ENCODE measurements around the gene VEPH1.

Gene VEPH1

DNA sequence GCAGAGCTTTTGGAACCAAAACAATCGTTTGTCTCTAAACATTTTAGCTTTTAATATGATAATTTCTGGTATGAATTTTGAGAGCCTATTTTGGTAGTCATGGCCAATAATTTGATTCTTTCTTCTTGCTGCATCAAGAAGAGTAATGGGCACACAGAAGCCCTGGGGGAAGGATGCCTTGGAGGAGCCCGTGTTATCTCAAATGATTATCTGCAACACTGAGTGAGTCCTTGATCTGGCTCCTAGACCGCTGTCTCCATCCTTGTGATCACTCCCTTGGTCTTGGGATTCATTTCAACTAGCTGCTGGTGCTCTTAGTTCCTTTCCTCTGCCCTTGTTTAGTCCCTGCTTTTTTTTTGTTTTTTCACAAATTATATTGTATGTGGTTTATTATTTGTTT is 265.3 kb downstream of the VEPH1 start:
- peaks cover 7% of the 10 kb centered on the region for H3K4me1 Mint-ChIP-seq
- no peaks in the 10 kb centered on the region for H3K27me3 Mint-ChIP-seq
- DNase-seq (ENCODE audit: low spot score in 2 of 2) (no peak), ATAC-seq (replicated peaks; ENCODE audit: extremely low read depth, poor library complexity, severe bottlenecking) (no peak)
- H3K9me3 Mint-ChIP-seq: no peaks in the 10 kb centered on the region
- H3K36me3 Mint-ChIP-seq (ENCODE audit: insufficient read depth): no peaks in the 10 kb centered on the region
- no peak overlapping the region for H3K4me3 Mint-ChIP-seq
- H3K27ac Mint-ChIP-seq (ENCODE audit: low read depth): no peak overlapping the region

DNA sequence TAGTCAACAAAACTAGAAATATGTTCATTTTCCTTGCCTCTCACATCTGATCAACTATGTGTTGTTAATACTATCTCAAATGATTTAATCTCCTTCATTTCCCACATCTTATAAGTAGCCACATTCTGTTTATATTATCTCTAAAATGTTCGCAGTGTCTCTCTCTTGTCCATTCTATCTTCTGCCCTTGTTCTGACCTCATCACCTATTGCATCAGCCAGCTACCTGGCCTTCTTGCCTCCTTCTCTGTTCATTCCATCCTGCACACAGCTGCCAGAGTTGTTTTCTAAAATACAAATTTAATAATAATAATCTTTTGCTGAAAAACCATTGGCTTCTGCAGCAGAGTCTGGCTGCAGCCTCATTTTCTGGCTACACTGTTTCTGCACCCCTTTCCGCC is 267.9 kb downstream of the VEPH1 start:
- Mint-ChIP-seq H3K9me3 (no peaks in the 10 kb centered on the region), H3K4me3 (no peak overlapping the region), H3K4me1 (peaks cover 7% of the 10 kb centered on the region), H3K27me3 (no peaks in the 10 kb centered on the region), H3K27ac (ENCODE audit: low read depth) (no peak overlapping the region), H3K36me3 (ENCODE audit: insufficient read depth) (no peaks in the 10 kb centered on the region)
- no peak for ATAC-seq (replicated peaks; ENCODE audit: extremely low read depth, poor library complexity, severe bottlenecking)
- DNase-seq (ENCODE audit: low spot score in 2 of 2): no peak

DNA sequence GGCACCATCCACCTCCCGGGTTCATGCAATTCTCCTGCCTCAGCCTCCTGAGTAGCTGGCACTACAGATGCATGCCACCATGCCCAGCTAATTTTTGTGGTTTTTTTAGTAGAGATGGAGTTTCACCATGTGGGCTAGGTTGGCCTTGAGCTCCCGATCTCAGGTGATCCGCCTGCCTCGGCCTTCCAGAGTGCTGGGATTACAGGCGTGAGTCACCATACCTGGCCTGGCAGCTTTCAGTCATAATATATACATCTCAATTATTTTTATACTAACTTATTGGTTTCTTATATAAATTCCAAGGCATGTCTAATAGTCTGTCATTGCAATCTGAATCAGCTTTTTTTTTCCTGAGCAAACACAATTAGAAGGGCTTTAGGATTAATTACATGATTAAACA is 269.3 kb downstream of the VEPH1 start:
- H3K36me3 Mint-ChIP-seq (ENCODE audit: insufficient read depth): no peaks in the 10 kb centered on the region
- peaks cover 1% of the 10 kb centered on the region for H3K4me1 Mint-ChIP-seq
- H3K4me3 Mint-ChIP-seq: no peak overlapping the region
- no peak for DNase-seq (ENCODE audit: low spot score in 2 of 2)
- H3K9me3 Mint-ChIP-seq: no peaks in the 10 kb centered on the region
- no peak for ATAC-seq (replicated peaks; ENCODE audit: extremely low read depth, poor library complexity, severe bottlenecking)
- no peaks in the 10 kb centered on the region for H3K27me3 Mint-ChIP-seq
- no peak overlapping the region for H3K27ac Mint-ChIP-seq (ENCODE audit: low read depth)

DNA sequence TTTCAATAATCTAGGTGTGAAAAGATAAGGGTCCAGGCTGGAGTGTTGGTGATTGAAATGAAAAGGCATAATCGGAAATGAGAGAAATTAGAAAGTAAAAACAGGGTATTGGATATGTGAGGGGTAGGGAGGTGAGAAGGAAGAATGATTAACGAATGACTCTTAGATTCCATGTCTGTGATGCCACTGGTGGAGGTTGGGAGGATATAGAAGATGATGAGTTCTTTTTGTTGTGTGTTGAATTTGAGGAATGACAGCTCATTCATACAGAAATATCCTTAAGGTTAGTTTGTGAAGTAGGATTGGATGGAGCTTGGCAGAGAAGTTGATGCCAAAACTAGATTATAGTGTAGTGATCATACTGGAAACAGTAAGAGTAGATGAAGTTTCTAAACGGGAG is 271.1 kb downstream of the VEPH1 start:
- Mint-ChIP-seq H3K4me3 (no peak overlapping the region), H3K27me3 (no peaks in the 10 kb centered on the region), H3K27ac (ENCODE audit: low read depth) (no peak overlapping the region), H3K9me3 (no peaks in the 10 kb centered on the region), H3K36me3 (ENCODE audit: insufficient read depth) (no peaks in the 10 kb centered on the region), H3K4me1 (no peaks in the 10 kb centered on the region)
- no peak for DNase-seq (ENCODE audit: low spot score in 2 of 2)
- ATAC-seq (replicated peaks; ENCODE audit: extremely low read depth, poor library complexity, severe bottlenecking): no peak

DNA sequence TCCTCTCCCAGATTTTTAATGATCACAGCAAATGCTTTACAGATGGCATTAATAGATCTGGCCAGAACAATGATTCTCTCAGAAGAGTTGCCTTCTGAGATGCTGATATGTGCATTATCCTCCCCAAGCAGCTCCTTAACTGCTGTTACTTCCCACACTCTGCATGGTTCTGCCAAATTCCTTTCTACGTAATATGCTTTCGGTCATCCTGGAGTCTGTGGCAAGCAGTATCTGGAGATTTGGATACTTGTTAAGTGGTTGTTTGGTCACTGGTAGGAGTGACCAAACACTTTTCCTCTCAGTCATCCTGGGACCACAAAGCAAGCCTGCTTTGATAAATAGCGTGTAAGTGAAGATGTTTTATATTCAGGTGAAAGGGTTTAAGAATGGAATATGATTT is 272.1 kb downstream of the VEPH1 start:
- Mint-ChIP-seq H3K27me3 (no peaks in the 10 kb centered on the region), H3K4me3 (no peak overlapping the region), H3K9me3 (no peaks in the 10 kb centered on the region), H3K36me3 (ENCODE audit: insufficient read depth) (no peaks in the 10 kb centered on the region), H3K27ac (ENCODE audit: low read depth) (no peak overlapping the region), H3K4me1 (no peaks in the 10 kb centered on the region)
- DNase-seq (ENCODE audit: low spot score in 2 of 2) (no peak), ATAC-seq (replicated peaks; ENCODE audit: extremely low read depth, poor library complexity, severe bottlenecking) (no peak)

DNA sequence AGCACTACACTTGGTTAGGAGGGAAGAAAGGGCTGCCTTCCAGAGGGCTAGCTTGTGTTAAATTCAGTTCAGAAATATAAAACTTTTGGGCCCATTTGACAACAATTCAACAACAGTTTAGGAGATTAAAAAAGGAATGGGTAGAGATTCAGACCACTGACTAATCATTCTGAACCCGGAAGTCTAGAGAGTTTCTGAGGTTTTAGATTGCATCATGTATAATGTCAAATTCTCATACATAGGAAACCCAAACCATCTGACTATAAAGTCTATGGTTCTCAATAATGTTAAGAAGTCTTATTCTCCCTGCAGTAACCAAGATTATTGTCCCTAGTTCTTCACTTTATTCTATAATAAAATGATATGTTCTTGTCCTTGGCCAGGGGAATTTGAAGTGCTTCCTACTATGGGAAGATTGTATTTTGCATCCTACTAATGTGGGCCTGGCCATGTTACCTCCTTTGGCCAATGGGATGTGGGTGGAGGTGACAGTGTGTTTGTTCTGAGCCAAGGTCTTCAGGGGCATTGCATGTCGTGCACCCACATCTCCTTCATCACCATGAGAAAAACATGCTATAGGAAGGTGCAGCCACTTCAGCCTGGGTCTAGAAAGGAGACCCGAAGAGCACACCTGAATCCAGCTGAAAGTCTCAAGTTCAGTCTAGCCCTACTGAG is 276.9 kb downstream of the VEPH1 start:
- ATAC-seq (replicated peaks; ENCODE audit: extremely low read depth, poor library complexity, severe bottlenecking) (no peak), DNase-seq (ENCODE audit: low spot score in 2 of 2) (no peak)
- H3K27ac Mint-ChIP-seq (ENCODE audit: low read depth): no peak overlapping the region
- no peaks in the 10 kb centered on the region for H3K4me1 Mint-ChIP-seq
- no peaks in the 10 kb centered on the region for H3K27me3 Mint-ChIP-seq
- peaks cover 2% of the 10 kb centered on the region for H3K36me3 Mint-ChIP-seq (ENCODE audit: insufficient read depth)
- H3K4me3 Mint-ChIP-seq: no peak overlapping the region
- H3K9me3 Mint-ChIP-seq: no peaks in the 10 kb centered on the region

DNA sequence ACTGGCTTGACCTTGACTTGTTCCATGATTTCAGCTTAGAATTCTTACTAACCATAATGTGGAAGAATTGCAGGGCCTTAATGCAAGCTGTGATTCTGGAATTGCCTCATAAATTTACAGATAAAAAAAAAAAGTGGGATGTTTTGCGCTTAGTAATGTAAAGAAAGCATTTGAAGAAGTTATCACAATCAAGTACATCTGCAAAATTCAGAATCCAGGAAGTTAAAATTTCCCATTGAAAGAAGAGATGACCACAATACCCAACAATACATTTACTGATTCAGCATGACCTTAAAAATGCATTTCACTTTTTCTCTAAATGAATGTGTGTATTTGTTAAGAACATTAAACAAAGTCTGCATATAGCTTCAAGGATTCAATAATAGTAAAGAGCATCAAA is 278.2 kb downstream of the VEPH1 start:
- H3K27ac Mint-ChIP-seq (ENCODE audit: low read depth): no peak overlapping the region
- ATAC-seq (replicated peaks; ENCODE audit: extremely low read depth, poor library complexity, severe bottlenecking) (no peak), DNase-seq (ENCODE audit: low spot score in 2 of 2) (no peak)
- H3K4me3 Mint-ChIP-seq: no peak overlapping the region
- no peaks in the 10 kb centered on the region for H3K27me3 Mint-ChIP-seq
- peaks cover 2% of the 10 kb centered on the region for H3K36me3 Mint-ChIP-seq (ENCODE audit: insufficient read depth)
- no peaks in the 10 kb centered on the region for H3K9me3 Mint-ChIP-seq
- no peaks in the 10 kb centered on the region for H3K4me1 Mint-ChIP-seq

DNA sequence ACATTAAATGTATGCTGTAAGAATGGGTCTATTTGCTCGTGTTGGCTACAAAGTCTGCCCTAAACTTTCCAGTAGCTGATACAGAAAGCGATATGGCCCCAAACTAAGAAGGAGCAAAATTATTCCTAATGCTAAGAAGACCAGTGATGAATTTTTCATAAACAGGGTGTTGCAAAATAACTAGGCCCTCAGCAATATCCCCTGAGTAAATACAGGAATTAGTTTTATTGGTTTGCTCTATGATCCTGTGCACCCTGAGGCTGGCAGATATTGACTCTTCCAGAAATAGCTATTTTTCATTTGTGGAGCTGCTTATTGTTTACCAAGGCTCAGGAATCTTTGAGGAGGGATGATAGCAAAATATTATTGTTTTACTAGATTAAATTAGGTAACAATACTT is 282.3 kb downstream of the VEPH1 start:
- H3K4me1 Mint-ChIP-seq: no peaks in the 10 kb centered on the region
- H3K27ac Mint-ChIP-seq (ENCODE audit: low read depth): no peak overlapping the region
- no peak overlapping the region for H3K4me3 Mint-ChIP-seq
- H3K36me3 Mint-ChIP-seq (ENCODE audit: insufficient read depth): peaks cover 2% of the 10 kb centered on the region
- no peaks in the 10 kb centered on the region for H3K27me3 Mint-ChIP-seq
- H3K9me3 Mint-ChIP-seq: no peaks in the 10 kb centered on the region
- no peak for ATAC-seq (replicated peaks; ENCODE audit: extremely low read depth, poor library complexity, severe bottlenecking)
- no peak for DNase-seq (ENCODE audit: low spot score in 2 of 2)

DNA sequence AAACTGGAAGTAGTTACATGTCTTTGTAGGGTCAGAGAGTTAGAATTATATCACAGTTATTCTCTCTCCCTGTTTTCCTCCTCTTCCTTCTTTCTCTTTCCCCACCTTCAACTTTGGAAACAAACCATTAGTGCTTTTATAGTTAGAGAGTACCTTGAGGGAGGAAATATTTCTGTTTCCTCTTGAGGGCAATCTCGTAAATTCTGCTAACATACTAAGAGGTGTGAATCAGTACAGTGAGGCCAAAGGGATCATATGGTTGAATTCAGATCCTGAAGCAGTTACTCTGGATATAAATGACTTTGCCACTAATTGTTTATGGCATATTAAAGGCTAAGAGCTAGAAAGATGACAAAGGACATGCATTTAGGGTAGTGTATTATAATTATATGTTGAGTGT is 283.0 kb downstream of the VEPH1 start:
- H3K4me3 Mint-ChIP-seq: no peak overlapping the region
- H3K27me3 Mint-ChIP-seq: no peaks in the 10 kb centered on the region
- H3K4me1 Mint-ChIP-seq: no peaks in the 10 kb centered on the region
- no peak overlapping the region for H3K27ac Mint-ChIP-seq (ENCODE audit: low read depth)
- H3K9me3 Mint-ChIP-seq: no peaks in the 10 kb centered on the region
- DNase-seq (ENCODE audit: low spot score in 2 of 2) (no peak), ATAC-seq (replicated peaks; ENCODE audit: extremely low read depth, poor library complexity, severe bottlenecking) (no peak)
- peaks cover 2% of the 10 kb centered on the region for H3K36me3 Mint-ChIP-seq (ENCODE audit: insufficient read depth)

DNA sequence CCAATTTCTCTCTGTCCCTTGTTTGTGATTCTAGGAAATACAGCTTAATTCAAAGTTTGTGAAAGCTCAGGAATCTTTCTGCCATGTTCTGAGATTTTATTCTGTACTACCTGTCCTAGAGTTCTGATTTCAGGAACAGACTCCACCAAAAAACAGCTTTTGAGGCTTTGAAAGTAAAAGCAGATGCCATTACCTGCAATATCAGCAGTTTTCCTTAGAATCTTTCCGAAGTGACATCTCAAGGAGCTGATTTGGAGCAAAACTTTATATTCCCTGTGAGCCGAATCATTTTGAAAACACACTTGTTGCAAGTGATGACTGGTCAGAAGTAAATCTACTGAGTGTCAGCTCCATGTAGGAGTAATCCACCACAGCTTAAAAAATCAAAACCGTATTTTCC is 284.0 kb downstream of the VEPH1 start:
- DNase-seq (ENCODE audit: low spot score in 2 of 2) (no peak), ATAC-seq (replicated peaks; ENCODE audit: extremely low read depth, poor library complexity, severe bottlenecking) (no peak)
- no peaks in the 10 kb centered on the region for H3K4me1 Mint-ChIP-seq
- H3K36me3 Mint-ChIP-seq (ENCODE audit: insufficient read depth): peaks cover 2% of the 10 kb centered on the region
- no peaks in the 10 kb centered on the region for H3K27me3 Mint-ChIP-seq
- H3K9me3 Mint-ChIP-seq: no peaks in the 10 kb centered on the region
- H3K4me3 Mint-ChIP-seq: no peak overlapping the region
- H3K27ac Mint-ChIP-seq (ENCODE audit: low read depth): no peak overlapping the region

Measured in central memory CD8-positive, alpha-beta T cell (primary cell).